ENCODE results near the gene SLC39A1.
"Not testable (repeated sequence)": the region's sequence is repeated elsewhere in the genome, so short reads cannot be mapped to it uniquely, and the experiment has no call there.

Gene SLC39A1

GRCh38 chr1:154000420-154000819, 37.1 kb upstream of the SLC39A1 start:
- H4K20me1 ChIP-seq (ENCODE audit: insufficient read depth, low read length), result no peaks in the 10 kb centered on the region
- H3K4me1 ChIP-seq (ENCODE audit: insufficient read depth, low read length, severe bottlenecking), result no peaks in the 10 kb centered on the region
- H3K27ac ChIP-seq (ENCODE audit: low read depth, low read length, poor library complexity, severe bottlenecking), result no peak overlapping the region

GRCh38 chr1:153996882-153997281, 33.5 kb upstream of the SLC39A1 start:
- peaks cover 12% of the 10 kb centered on the region for H3K4me1 ChIP-seq (ENCODE audit: insufficient read depth, low read length, severe bottlenecking)
- H4K20me1 ChIP-seq (ENCODE audit: insufficient read depth, low read length); H3K9me3 ChIP-seq (ENCODE audit: low read length); H3K9me2 ChIP-seq (ENCODE audit: low read depth, low read length); H3K9ac ChIP-seq (ENCODE audit: low read length); H3K4me2 ChIP-seq (ENCODE audit: low read length); H3K4me3 ChIP-seq (ENCODE audit: low read depth, low read length, poor library complexity, severe bottlenecking); H2AFZ ChIP-seq (ENCODE audit: low read length); H3F3A ChIP-seq (ENCODE audit: insufficient read depth, low read length); H3K27me3 ChIP-seq (ENCODE audit: insufficient read depth, low read length); H3K27ac ChIP-seq (ENCODE audit: low read depth, low read length, poor library complexity, severe bottlenecking); H3K79me2 ChIP-seq (ENCODE audit: insufficient read depth, low read length): not testable (repeated sequence)
- H3K36me3 ChIP-seq (ENCODE audit: insufficient read depth, low read length), result peaks cover 39% of the 10 kb centered on the region

More at GRCh38 chr1:154000420-154000819, 37.1 kb upstream of the SLC39A1 start:
- Histone ChIP-seq H3F3A (ENCODE audit: insufficient read depth, low read length) (no peaks in the 10 kb centered on the region), H3K36me3 (ENCODE audit: insufficient read depth, low read length) (peaks cover 4% of the 10 kb centered on the region), H3K9ac (ENCODE audit: low read length) (no peak overlapping the region), H2AFZ (ENCODE audit: low read length) (no peak overlapping the region), H3K4me2 (ENCODE audit: low read length) (no peak overlapping the region), H3K9me3 (ENCODE audit: low read length) (no peaks in the 10 kb centered on the region), H3K4me3 (ENCODE audit: low read depth, low read length, poor library complexity, severe bottlenecking) (no peak overlapping the region), H3K9me2 (ENCODE audit: low read depth, low read length) (no peaks in the 10 kb centered on the region), H3K79me2 (ENCODE audit: insufficient read depth, low read length) (no peaks in the 10 kb centered on the region), H3K27me3 (ENCODE audit: insufficient read depth, low read length) (no peaks in the 10 kb centered on the region)
- no peak for TF ChIP-seq EZH2 (IDR thresholded peaks at IDR 0.05; ENCODE audit: borderline replicate concordance, low read length)
- TF ChIP-seq CTCF (IDR thresholded peaks at IDR 0.05; ENCODE audit: low read length), result no peak

- peaks cover 8% of the 10 kb centered on the region; the same call in 1 of the 2 replicates for H3K79me2 ChIP-seq (ENCODE audit: insufficient read depth, low read length)
- H3K36me3 ChIP-seq (ENCODE audit: insufficient read depth, low read length), result peaks cover 51% of the 10 kb centered on the region
- TF ChIP-seq CTCF (IDR thresholded peaks at IDR 0.05; ENCODE audit: low read length) (no peak), EZH2 (IDR thresholded peaks at IDR 0.05; ENCODE audit: borderline replicate concordance, low read length) (no peak)
- H3K4me1 ChIP-seq (ENCODE audit: insufficient read depth, low read length, severe bottlenecking), result peaks cover 21% of the 10 kb centered on the region
- H3K9me3 ChIP-seq (ENCODE audit: low read length), result no peaks in the 10 kb centered on the region
- no peak overlapping the region for H3K4me2 ChIP-seq (ENCODE audit: low read length)
- no peaks in the 10 kb centered on the region for H3K27me3 ChIP-seq (ENCODE audit: insufficient read depth, low read length)
- H3K9ac ChIP-seq (ENCODE audit: low read length), result no peak overlapping the region
- no peak overlapping the region for H3K4me3 ChIP-seq (ENCODE audit: low read depth, low read length, poor library complexity, severe bottlenecking)
- H3K9me2 ChIP-seq (ENCODE audit: low read depth, low read length), result no peaks in the 10 kb centered on the region
- peaks cover 9% of the 10 kb centered on the region for H3F3A ChIP-seq (ENCODE audit: insufficient read depth, low read length)
- no peak overlapping the region for H3K27ac ChIP-seq (ENCODE audit: low read depth, low read length, poor library complexity, severe bottlenecking)
- H4K20me1 ChIP-seq (ENCODE audit: insufficient read depth, low read length), result no peaks in the 10 kb centered on the region
- no peak overlapping the region for H2AFZ ChIP-seq (ENCODE audit: low read length)
These were observed 32.3 kb upstream of the SLC39A1 start for GRCh38 chr1:153995640-153996039.

GRCh38 chr1:153995202-153995601, 31.9 kb upstream of the SLC39A1 start:
- H3K9me2 ChIP-seq (ENCODE audit: low read depth, low read length), result no peaks in the 10 kb centered on the region
- TF ChIP-seq CTCF (IDR thresholded peaks at IDR 0.05; ENCODE audit: low read length), result no peak
- TF ChIP-seq EZH2 (IDR thresholded peaks at IDR 0.05; ENCODE audit: borderline replicate concordance, low read length), result no peak
- H3K4me3 ChIP-seq (ENCODE audit: low read depth, low read length, poor library complexity, severe bottlenecking), result no peak overlapping the region
- no peaks in the 10 kb centered on the region for H4K20me1 ChIP-seq (ENCODE audit: insufficient read depth, low read length)
- peaks cover 51% of the 10 kb centered on the region for H3K36me3 ChIP-seq (ENCODE audit: insufficient read depth, low read length)
- H3K4me1 ChIP-seq (ENCODE audit: insufficient read depth, low read length, severe bottlenecking), result peaks cover 23% of the 10 kb centered on the region
- peaks cover 9% of the 10 kb centered on the region for H3F3A ChIP-seq (ENCODE audit: insufficient read depth, low read length)
- H3K79me2 ChIP-seq (ENCODE audit: insufficient read depth, low read length), result peaks cover 8% of the 10 kb centered on the region; the same call in 1 of the 2 replicates
- no peak overlapping the region for H3K27ac ChIP-seq (ENCODE audit: low read depth, low read length, poor library complexity, severe bottlenecking)
- no peak overlapping the region for H2AFZ ChIP-seq (ENCODE audit: low read length)
- no peaks in the 10 kb centered on the region for H3K9me3 ChIP-seq (ENCODE audit: low read length)
- H3K4me2 ChIP-seq (ENCODE audit: low read length), result no peak overlapping the region
- H3K9ac ChIP-seq (ENCODE audit: low read length), result no peak overlapping the region
- no peaks in the 10 kb centered on the region for H3K27me3 ChIP-seq (ENCODE audit: insufficient read depth, low read length)

Measured in OCI-LY1 (cell line).